Measurements from ENCODE around the gene TMEM220.
"Not testable (repeated sequence)": the region's sequence is repeated elsewhere in the genome, so short reads cannot be mapped to it uniquely, and the experiment has no call there.

Gene TMEM220

DNA sequence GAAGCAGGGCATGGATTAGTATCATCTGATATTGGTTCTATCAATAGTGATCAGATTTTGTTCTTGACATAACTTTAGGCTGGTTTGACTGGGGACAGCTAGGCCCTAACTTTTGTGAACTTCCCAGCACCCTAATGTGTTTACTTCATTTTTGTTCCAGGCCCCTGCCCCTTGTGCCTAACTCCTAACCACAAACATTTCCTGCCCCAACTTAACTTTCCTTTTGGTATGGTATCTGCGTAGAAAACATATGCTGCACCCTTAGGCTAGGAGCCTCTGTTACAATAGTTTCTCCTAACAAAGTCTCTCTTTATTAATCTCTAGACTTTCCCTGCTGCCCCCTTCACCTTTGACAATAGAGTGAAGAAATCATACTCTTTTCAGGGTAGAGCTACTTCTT lies 30.0 kb downstream of the TMEM220 start:
- H3F3A ChIP-seq (ENCODE audit: insufficient read depth, low read length), result peaks cover 12% of the 10 kb centered on the region
- TF ChIP-seq EZH2phosphoT487 (IDR thresholded peaks at IDR 0.05; ENCODE audit: low read length) (no peak), EZH2 (optimal IDR thresholded peaks at IDR 0.05; ENCODE audit: low read depth, low read length) (no peak)
- no peak overlapping the region for H2AFZ ChIP-seq (ENCODE audit: low read length)
- H3K9me2 ChIP-seq (replicated peaks; ENCODE audit: insufficient read depth, low read length), result no peaks in the 10 kb centered on the region
- H3K9ac ChIP-seq (ENCODE audit: low read length), result no peak overlapping the region
- peaks cover 33% of the 10 kb centered on the region for H3K79me2 ChIP-seq (ENCODE audit: low read length)
- H3K4me2 ChIP-seq (ENCODE audit: low read depth, low read length), result no peak overlapping the region
- no peak overlapping the region for H3K27ac ChIP-seq (ENCODE audit: low read length)
- no peak for DNase-seq
- H3K9me3 ChIP-seq (replicated peaks; ENCODE audit: insufficient read depth, low read length), result no peaks in the 10 kb centered on the region
- H3K4me3 ChIP-seq (ENCODE audit: low read length), result no peak overlapping the region
- H3K36me3 ChIP-seq (replicated peaks; ENCODE audit: insufficient read depth, low read length), result 0 out of 2 replicates have a peak, but pooled peaks cover 4% of the 10 kb centered on the region
- no peaks in the 10 kb centered on the region for H4K20me1 ChIP-seq (ENCODE audit: insufficient read depth, low read length)
- no peaks in the 10 kb centered on the region for H3K27me3 ChIP-seq (replicated peaks; ENCODE audit: insufficient read depth, low read length)
- peaks cover 9% of the 10 kb centered on the region; the same call in 1 of the 2 replicates for H3K4me1 ChIP-seq (ENCODE audit: low read length)

DNA sequence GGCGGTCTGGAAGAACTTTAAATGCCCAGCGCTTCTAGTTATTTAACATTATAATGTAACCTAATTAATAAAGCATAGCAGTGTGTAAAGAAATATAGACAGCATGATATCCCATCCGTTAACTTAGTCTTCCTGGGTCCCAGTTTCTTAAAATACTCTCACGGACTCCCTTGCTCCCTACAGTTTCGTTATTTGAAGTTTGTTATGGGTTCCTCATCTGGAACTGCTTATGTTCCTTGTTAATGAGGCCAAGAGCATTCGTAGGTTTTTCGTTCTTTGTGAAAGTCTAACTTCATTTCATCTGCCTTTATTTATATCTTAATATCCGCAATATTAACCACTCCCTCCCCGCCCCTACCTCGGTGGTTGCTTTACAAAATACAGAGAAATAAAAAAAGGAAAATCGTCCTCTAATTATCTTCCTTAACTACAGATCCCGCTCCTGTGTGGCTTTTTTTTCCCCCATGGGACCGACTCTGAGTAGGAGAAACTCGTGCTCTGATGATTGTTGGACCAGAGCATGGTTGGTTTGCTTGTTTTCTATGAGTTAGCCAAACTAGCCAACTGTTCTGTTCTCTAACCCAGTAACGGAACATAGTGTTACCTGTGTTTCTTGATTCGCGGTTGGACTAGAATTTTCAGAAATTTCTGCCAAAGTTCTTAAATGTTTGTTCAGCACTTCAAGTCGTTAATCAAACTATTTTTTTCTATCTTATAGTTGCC lies 31.6 kb downstream of the TMEM220 start:
- Histone ChIP-seq H3K4me1 (ENCODE audit: low read length) (peaks cover 9% of the 10 kb centered on the region; the same call in 1 of the 2 replicates), H3K36me3 (replicated peaks; ENCODE audit: insufficient read depth, low read length) (peaks cover 4% of the 10 kb centered on the region; the same call in 1 of the 2 replicates), H3K9me3 (replicated peaks; ENCODE audit: insufficient read depth, low read length) (no peaks in the 10 kb centered on the region), H3K27ac (ENCODE audit: low read length) (peak overlapping the region; percentile 59; the same call in 1 of the 2 replicates), H3K4me2 (ENCODE audit: low read depth, low read length) (peak overlapping the region; percentile 77), H3K4me3 (ENCODE audit: low read length) (peak overlapping the region; percentile 90), H3K27me3 (replicated peaks; ENCODE audit: insufficient read depth, low read length) (no peaks in the 10 kb centered on the region), H4K20me1 (ENCODE audit: insufficient read depth, low read length) (no peaks in the 10 kb centered on the region), H3K79me2 (ENCODE audit: low read length) (peaks cover 45% of the 10 kb centered on the region), H3K9ac (ENCODE audit: low read length) (peak overlapping the region; percentile 78), H3K9me2 (replicated peaks; ENCODE audit: insufficient read depth, low read length) (no peaks in the 10 kb centered on the region), H2AFZ (ENCODE audit: low read length) (peak overlapping the region; percentile 93), H3F3A (ENCODE audit: insufficient read depth, low read length) (peaks cover 12% of the 10 kb centered on the region)
- no peak for DNase-seq
- TF ChIP-seq EZH2 (optimal IDR thresholded peaks at IDR 0.05; ENCODE audit: low read depth, low read length), result no peak
- TF ChIP-seq EZH2phosphoT487 (IDR thresholded peaks at IDR 0.05; ENCODE audit: low read length), result no peak
- TF ChIP-seq, protein P1, sequence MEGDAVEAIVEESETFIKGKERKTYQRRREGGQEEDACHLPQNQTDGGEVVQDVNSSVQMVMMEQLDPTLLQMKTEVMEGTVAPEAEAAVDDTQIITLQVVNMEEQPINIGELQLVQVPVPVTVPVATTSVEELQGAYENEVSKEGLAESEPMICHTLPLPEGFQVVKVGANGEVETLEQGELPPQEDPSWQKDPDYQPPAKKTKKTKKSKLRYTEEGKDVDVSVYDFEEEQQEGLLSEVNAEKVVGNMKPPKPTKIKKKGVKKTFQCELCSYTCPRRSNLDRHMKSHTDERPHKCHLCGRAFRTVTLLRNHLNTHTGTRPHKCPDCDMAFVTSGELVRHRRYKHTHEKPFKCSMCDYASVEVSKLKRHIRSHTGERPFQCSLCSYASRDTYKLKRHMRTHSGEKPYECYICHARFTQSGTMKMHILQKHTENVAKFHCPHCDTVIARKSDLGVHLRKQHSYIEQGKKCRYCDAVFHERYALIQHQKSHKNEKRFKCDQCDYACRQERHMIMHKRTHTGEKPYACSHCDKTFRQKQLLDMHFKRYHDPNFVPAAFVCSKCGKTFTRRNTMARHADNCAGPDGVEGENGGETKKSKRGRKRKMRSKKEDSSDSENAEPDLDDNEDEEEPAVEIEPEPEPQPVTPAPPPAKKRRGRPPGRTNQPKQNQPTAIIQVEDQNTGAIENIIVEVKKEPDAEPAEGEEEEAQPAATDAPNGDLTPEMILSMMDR (IDR thresholded peaks at IDR 0.05; ENCODE audit: low read length), result no peak

DNA sequence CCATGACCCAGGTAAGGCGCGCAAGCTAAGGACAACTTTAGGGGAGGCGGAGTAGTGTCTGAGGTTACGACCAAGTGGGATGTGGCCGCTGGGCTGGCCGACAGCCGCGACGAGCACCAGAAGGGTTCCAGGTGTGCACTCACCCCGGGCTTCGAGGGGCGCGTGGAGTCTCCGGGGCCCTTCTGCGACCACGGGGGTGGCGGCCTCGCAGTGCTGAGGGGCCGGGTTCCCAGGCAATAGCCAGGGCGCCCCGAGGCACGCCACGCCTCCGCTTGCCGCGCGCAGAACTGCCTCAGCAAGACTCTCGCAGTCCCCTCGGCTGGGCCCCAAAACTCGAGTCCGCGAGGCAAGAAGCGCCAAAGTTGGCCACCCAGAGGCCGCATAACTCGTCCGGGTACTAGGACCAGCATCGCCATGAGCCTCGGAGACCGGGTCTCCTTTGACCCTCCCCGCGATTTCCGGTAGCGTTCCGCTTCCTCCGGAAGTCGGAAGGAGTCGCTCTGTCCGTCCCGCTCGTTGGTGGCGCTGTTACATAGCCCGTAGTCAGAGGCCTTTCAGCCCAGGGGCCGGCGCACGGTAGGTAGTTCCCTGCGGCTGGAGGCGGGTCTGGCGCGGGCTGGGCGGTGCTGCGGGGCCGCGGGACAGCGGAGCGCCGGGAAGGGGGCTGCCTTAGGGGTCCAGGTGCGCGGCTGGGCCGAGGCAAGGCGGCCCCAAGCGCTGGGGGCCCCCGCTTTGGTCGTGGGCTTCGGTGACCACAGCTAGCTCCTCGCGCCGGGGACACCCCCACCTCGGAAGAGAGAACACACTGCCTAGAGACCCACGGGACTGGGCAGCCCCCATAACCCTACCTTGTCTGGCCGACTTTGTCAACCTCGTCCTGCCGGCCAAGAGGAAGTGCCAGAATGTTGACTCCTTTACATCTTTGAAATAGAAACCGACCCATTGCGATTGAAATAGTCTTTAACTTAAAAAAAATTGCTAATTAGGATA lies 32.4 kb downstream of the TMEM220 start, which contains the start of the genes ADPRM and SCO1:
Gene ADPRM (plus strand): TSS at position 503 of the 990 bp plus-strand sequence. CDS start 7,333 bp downstream, outside the sequence.
Gene SCO1 (minus strand): TSS at position 442 of the 990 bp plus-strand sequence. CDS start 26 bp downstream, at position 416.
- no peak for TF ChIP-seq EZH2phosphoT487 (IDR thresholded peaks at IDR 0.05; ENCODE audit: low read length)
- TF ChIP-seq EZH2 (optimal IDR thresholded peaks at IDR 0.05; ENCODE audit: low read depth, low read length), result no peak
- TF ChIP-seq, protein P1 (IDR thresholded peaks at IDR 0.05; ENCODE audit: low read length), result peak; percentile 17; the same call in 1 of the 2 replicates

DNA sequence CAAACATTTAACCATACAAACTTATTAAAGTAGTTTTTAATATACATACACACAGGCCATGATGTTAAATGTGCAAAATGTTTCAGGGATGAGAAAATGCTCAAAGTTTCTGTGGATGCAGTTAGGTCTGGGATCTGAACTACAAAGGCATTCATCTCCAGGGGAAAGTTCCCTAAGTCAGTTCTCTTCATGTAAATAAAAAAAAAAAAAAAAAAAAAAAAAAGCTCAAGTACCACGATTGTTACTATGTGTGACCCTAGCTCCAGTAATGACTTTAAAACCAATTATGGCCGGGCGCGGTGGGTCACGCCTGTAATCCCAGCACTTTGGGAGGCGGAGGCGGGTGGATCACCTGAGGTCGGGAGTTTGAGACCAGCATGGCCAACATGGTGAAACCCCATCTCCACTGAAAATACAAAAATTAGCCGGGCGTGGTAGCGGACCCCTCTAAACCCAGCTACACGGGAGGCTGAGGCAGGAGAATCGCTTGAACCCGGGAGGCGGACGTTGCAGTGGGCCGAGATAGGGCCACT lies 33.9 kb downstream of the TMEM220 start:
- H3K79me2 ChIP-seq (ENCODE audit: low read length), result peaks cover 58% of the 10 kb centered on the region
- not testable (repeated sequence) for H2AFZ ChIP-seq (ENCODE audit: low read length); H4K20me1 ChIP-seq (ENCODE audit: insufficient read depth, low read length); H3K9me2 ChIP-seq (replicated peaks; ENCODE audit: insufficient read depth, low read length); H3K27me3 ChIP-seq (replicated peaks; ENCODE audit: insufficient read depth, low read length); H3K27ac ChIP-seq (ENCODE audit: low read length); H3K9me3 ChIP-seq (replicated peaks; ENCODE audit: insufficient read depth, low read length); H3K36me3 ChIP-seq (replicated peaks; ENCODE audit: insufficient read depth, low read length); DNase-seq; H3K4me1 ChIP-seq (ENCODE audit: low read length)
- H3K4me3 ChIP-seq (ENCODE audit: low read length), result peak overlapping the region; percentile 90
- peak overlapping the region; percentile 78; the same call in 1 of the 2 replicates for H3K9ac ChIP-seq (ENCODE audit: low read length)
- peak overlapping the region; percentile 62; the same call in 1 of the 2 replicates for H3K4me2 ChIP-seq (ENCODE audit: low read depth, low read length)
- H3F3A ChIP-seq (ENCODE audit: insufficient read depth, low read length), result peaks cover 12% of the 10 kb centered on the region

More for the DNA sequence above, 32.4 kb downstream of the TMEM220 start, which contains the start of the genes ADPRM and SCO1:
- H3K4me3 ChIP-seq (ENCODE audit: low read length), result peak within 1 kb of the TSS; percentile 90
- H3K9ac ChIP-seq (ENCODE audit: low read length), result peak within 1 kb of the TSS; percentile 78
- peaks cover 8% of the 10 kb centered on the region; the same call in 1 of the 2 replicates for H3K36me3 ChIP-seq (replicated peaks; ENCODE audit: insufficient read depth, low read length)
- peaks cover 54% of the 10 kb centered on the region for H3K79me2 ChIP-seq (ENCODE audit: low read length)
- no peaks in the 10 kb centered on the region for H3K9me2 ChIP-seq (replicated peaks; ENCODE audit: insufficient read depth, low read length)
- no peaks in the 10 kb centered on the region for H4K20me1 ChIP-seq (ENCODE audit: insufficient read depth, low read length)
- H2AFZ ChIP-seq (ENCODE audit: low read length), result peak within 1 kb of the TSS; percentile 93
- peak; percentile 96 for DNase-seq
- H3K4me2 ChIP-seq (ENCODE audit: low read depth, low read length), result peak within 1 kb of the TSS; percentile 77
- H3K4me1 ChIP-seq (ENCODE audit: low read length), result peaks cover 9% of the 10 kb centered on the region; the same call in 1 of the 2 replicates
- peak within 1 kb of the TSS; percentile 59; the same call in 1 of the 2 replicates for H3K27ac ChIP-seq (ENCODE audit: low read length)
- H3F3A ChIP-seq (ENCODE audit: insufficient read depth, low read length), result peaks cover 12% of the 10 kb centered on the region
- H3K9me3 ChIP-seq (replicated peaks; ENCODE audit: insufficient read depth, low read length), result no peaks in the 10 kb centered on the region
- no peaks in the 10 kb centered on the region for H3K27me3 ChIP-seq (replicated peaks; ENCODE audit: insufficient read depth, low read length)

All from MM.1S (cell line).